ENCODE results near the gene RAB3D.

RAB3D gene

DNA sequence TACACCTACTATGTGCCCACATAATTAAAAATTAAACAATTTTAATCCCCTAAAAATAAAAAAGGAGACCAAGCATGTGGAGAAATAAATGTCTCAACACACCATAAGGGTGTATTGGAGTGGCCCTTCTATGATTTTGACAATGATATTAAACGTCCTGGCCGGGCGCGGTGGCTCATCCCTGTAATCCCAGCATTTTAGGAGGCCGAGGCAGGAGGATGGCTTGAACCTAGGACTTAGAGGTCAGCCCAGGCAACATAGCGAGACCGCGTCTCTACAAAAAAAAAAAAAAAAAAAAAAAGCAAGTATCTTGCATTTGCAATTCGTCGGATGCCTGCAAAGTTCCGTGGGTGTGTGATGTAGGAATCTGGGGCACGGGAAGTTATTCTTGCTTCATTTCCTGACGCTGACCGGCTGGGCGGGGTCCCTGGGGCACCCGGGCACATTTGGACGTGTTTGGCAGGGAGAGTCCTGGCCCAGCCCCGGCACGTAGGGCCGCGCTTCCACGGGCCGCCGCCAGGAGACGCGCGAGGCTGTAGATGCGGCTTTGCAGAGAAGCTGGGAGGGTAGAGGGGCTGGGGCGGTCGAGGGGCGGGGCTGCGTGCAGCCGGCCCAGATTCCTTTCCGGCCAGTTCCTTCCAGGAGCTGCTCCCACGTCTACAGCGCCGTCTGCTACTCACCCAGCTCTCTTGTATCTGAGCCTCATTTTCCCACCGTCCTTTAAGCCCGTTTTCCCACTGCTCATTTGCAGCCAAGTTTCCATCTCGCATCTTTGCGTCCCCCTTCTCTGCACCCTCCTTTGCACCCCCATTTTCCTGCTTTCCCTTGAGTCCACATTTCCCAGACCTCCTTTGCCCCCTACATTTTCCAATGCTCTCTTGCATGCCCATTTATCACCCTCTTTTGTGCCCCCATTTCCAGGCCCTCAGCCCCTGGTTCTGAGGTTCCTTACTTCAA, 45.7 kb downstream of the RAB3D start (continued):
- TF ChIP-seq, protein P1, sequence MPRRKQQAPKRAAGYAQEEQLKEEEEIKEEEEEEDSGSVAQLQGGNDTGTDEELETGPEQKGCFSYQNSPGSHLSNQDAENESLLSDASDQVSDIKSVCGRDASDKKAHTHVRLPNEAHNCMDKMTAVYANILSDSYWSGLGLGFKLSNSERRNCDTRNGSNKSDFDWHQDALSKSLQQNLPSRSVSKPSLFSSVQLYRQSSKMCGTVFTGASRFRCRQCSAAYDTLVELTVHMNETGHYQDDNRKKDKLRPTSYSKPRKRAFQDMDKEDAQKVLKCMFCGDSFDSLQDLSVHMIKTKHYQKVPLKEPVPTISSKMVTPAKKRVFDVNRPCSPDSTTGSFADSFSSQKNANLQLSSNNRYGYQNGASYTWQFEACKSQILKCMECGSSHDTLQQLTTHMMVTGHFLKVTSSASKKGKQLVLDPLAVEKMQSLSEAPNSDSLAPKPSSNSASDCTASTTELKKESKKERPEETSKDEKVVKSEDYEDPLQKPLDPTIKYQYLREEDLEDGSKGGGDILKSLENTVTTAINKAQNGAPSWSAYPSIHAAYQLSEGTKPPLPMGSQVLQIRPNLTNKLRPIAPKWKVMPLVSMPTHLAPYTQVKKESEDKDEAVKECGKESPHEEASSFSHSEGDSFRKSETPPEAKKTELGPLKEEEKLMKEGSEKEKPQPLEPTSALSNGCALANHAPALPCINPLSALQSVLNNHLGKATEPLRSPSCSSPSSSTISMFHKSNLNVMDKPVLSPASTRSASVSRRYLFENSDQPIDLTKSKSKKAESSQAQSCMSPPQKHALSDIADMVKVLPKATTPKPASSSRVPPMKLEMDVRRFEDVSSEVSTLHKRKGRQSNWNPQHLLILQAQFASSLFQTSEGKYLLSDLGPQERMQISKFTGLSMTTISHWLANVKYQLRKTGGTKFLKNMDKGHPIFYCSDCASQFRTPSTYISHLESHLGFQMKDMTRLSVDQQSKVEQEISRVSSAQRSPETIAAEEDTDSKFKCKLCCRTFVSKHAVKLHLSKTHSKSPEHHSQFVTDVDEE (CRISPR knock-in tag; IDR thresholded peaks at IDR 0.05), result no peak
- TF ChIP-seq, protein P2, sequence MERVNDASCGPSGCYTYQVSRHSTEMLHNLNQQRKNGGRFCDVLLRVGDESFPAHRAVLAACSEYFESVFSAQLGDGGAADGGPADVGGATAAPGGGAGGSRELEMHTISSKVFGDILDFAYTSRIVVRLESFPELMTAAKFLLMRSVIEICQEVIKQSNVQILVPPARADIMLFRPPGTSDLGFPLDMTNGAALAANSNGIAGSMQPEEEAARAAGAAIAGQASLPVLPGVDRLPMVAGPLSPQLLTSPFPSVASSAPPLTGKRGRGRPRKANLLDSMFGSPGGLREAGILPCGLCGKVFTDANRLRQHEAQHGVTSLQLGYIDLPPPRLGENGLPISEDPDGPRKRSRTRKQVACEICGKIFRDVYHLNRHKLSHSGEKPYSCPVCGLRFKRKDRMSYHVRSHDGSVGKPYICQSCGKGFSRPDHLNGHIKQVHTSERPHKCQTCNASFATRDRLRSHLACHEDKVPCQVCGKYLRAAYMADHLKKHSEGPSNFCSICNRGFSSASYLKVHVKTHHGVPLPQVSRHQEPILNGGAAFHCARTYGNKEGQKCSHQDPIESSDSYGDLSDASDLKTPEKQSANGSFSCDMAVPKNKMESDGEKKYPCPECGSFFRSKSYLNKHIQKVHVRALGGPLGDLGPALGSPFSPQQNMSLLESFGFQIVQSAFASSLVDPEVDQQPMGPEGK (CRISPR knock-in tag; IDR thresholded peaks at IDR 0.05; ENCODE audit: borderline replicate concordance), result no peak
- TF ChIP-seq ESRRG (CRISPR knock-in tag; IDR thresholded peaks at IDR 0.05), result no peak

DNA sequence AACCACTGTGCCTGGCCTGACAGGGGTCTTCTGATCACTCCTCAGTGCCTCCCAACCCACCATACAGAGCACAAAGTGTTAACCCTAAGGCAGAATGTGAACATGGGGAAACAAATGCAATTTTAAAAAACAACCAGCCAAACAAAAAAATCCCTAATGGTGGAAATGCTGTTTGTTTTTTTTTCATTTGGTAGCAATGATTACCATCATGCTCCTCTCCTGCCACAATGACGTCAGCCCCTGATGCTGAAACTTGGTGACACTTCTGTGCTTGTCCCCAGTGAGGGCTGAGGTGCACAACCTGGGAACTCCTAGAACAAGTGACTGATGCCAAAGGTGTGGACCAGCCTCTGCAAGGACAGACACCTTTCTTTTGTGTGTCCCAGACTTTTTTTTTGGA, 47.5 kb downstream of the RAB3D start:
- no peak for ATAC-seq
- TF ChIP-seq PPARA (CRISPR knock-in tag; IDR thresholded peaks at IDR 0.05; ENCODE audit: borderline replicate concordance) (no peak), RARB (CRISPR knock-in tag; IDR thresholded peaks at IDR 0.05) (no peak), BACH2 (CRISPR knock-in tag; IDR thresholded peaks at IDR 0.05; ENCODE audit: borderline replicate concordance) (no peak), ZFP3 (CRISPR knock-in tag; IDR thresholded peaks at IDR 0.05) (no peak), CSDC2 (CRISPR knock-in tag; IDR thresholded peaks at IDR 0.05) (no peak), SNAI2 (CRISPR knock-in tag; IDR thresholded peaks at IDR 0.05) (no peak), OSR1 (CRISPR knock-in tag; IDR thresholded peaks at IDR 0.05) (no peak), TOX (CRISPR knock-in tag; IDR thresholded peaks at IDR 0.05; ENCODE audit: borderline replicate concordance) (no peak), ZC3H10 (CRISPR knock-in tag; IDR thresholded peaks at IDR 0.05) (no peak), GLIS3 (CRISPR knock-in tag; IDR thresholded peaks at IDR 0.05) (no peak), ZNF565 (CRISPR knock-in tag; conservative IDR thresholded peaks at IDR 0.05; ENCODE audit: low read depth) (no peak), ISL1 (CRISPR knock-in tag; IDR thresholded peaks at IDR 0.05) (no peak), ESRRG (CRISPR knock-in tag; IDR thresholded peaks at IDR 0.05) (no peak), ZNF70 (CRISPR knock-in tag; IDR thresholded peaks at IDR 0.05) (no peak)
- TF ChIP-seq, protein P3, sequence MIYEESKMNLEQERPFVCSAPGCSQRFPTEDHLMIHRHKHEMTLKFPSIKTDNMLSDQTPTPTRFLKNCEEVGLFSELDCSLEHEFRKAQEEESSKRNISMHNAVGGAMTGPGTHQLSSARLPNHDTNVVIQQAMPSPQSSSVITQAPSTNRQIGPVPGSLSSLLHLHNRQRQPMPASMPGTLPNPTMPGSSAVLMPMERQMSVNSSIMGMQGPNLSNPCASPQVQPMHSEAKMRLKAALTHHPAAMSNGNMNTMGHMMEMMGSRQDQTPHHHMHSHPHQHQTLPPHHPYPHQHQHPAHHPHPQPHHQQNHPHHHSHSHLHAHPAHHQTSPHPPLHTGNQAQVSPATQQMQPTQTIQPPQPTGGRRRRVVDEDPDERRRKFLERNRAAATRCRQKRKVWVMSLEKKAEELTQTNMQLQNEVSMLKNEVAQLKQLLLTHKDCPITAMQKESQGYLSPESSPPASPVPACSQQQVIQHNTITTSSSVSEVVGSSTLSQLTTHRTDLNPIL (CRISPR knock-in tag; IDR thresholded peaks at IDR 0.05; ENCODE audit: low read depth), result no peak
- TF ChIP-seq, protein P2 (CRISPR knock-in tag; IDR thresholded peaks at IDR 0.05; ENCODE audit: borderline replicate concordance), result no peak
- TF ChIP-seq, protein P4, sequence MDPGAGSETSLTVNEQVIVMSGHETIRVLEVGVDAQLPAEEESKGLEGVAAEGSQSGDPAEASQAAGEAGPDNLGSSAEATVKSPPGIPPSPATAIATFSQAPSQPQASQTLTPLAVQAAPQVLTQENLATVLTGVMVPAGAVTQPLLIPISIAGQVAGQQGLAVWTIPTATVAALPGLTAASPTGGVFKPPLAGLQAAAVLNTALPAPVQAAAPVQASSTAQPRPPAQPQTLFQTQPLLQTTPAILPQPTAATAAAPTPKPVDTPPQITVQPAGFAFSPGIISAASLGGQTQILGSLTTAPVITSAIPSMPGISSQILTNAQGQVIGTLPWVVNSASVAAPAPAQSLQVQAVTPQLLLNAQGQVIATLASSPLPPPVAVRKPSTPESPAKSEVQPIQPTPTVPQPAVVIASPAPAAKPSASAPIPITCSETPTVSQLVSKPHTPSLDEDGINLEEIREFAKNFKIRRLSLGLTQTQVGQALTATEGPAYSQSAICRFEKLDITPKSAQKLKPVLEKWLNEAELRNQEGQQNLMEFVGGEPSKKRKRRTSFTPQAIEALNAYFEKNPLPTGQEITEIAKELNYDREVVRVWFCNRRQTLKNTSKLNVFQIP (CRISPR knock-in tag; IDR thresholded peaks at IDR 0.05; ENCODE audit: borderline replicate concordance, low read depth), result no peak
- TF ChIP-seq, protein P5, sequence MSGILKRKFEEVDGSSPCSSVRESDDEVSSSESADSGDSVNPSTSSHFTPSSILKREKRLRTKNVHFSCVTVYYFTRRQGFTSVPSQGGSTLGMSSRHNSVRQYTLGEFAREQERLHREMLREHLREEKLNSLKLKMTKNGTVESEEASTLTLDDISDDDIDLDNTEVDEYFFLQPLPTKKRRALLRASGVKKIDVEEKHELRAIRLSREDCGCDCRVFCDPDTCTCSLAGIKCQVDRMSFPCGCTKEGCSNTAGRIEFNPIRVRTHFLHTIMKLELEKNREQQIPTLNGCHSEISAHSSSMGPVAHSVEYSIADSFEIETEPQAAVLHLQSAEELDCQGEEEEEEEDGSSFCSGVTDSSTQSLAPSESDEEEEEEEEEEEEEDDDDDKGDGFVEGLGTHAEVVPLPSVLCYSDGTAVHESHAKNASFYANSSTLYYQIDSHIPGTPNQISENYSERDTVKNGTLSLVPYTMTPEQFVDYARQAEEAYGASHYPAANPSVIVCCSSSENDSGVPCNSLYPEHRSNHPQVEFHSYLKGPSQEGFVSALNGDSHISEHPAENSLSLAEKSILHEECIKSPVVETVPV (CRISPR knock-in tag; IDR thresholded peaks at IDR 0.05), result no peak
